A549 treated with Mapracorat at 1 μM for 4 hours (cell line): ENCODE data around the gene CCM2L. TPM values are rescaled to one million over a fixed set of nuclear protein-coding genes. Genes with fewer than 3 reads are reported as not detected.

Source experiments
- total RNA-seq: library from RNA; stranded (reverse); fragments of 200-300 nt; extraction: Qiagen RNA extraction; gene quantifications from 5 replicates; pipeline ENCODE4 v1.2.3, GENCODE V29; 2022

CCM2L gene
- 0.27 to 0.61 TPM (median 0.35 TPM) in 5 replicates for total RNA-seq

GRCh38 chr20:32010101-32010500, at the start of gene CCM2L:
TSS of gene CCM2L (plus strand) at chr20:32010438. CDS start at chr20:32010455, 17 bp downstream.

GRCh38 chr20:31967830-31968249, 42.4 kb upstream of the CCM2L start, which contains the start of gene XKR7:
TSS of gene XKR7 (plus strand) at chr20:31968151. CDS start at chr20:31968176, 25 bp downstream.

GRCh38 chr20:32052090-32052777, 42.0 kb downstream of the CCM2L start, which contains the start of gene HCK:
TSS of gene HCK (plus strand) at chr20:32052242.

Other genes starting within 250 kb of the CCM2L start
- 0.27 to 0.76 TPM (median 0.48 TPM) in 5 replicates for gene MYLK2, start 191.1 kb upstream of the CCM2L start, total RNA-seq
- gene FOXS1, start 164.8 kb upstream of the CCM2L start, total RNA-seq = 0.17 to 0.86 TPM (median 0.61 TPM) in 5 replicates
- gene DUSP15, start 139.9 kb upstream of the CCM2L start, total RNA-seq = 0.52 to 1.4 TPM (median 1.1 TPM) in 5 replicates
- gene TTLL9, start 139.8 kb upstream of the CCM2L start, total RNA-seq = 0.10 to 0.20 TPM (median 0.12 TPM) in 4 of 5 replicates, not detected in the other
- gene PDRG1, start 58.4 kb upstream of the CCM2L start, total RNA-seq = 29.4 to 33.1 TPM (median 32.2 TPM) in 5 replicates
- 0.01 to 0.02 TPM in 2 of 5 replicates, not detected in the others for gene XKR7, start 42.3 kb upstream of the CCM2L start, total RNA-seq
- 0.08 to 0.20 TPM (median 0.12 TPM) in 5 replicates for gene HCK, start 41.8 kb downstream of the CCM2L start, total RNA-seq
- gene TM9SF4, start 99.3 kb downstream of the CCM2L start, total RNA-seq = 32.8 to 36.9 TPM (median 35.9 TPM) in 5 replicates
- 14.7 to 16.4 TPM (median 15.1 TPM) in 5 replicates for gene PLAGL2, start 197.3 kb downstream of the CCM2L start, total RNA-seq
- 37.5 to 49.7 TPM (median 47.1 TPM) in 5 replicates for gene POFUT1, start 197.4 kb downstream of the CCM2L start, total RNA-seq